ENCODE data around the gene SHC3.

SHC3 gene

GRCh38 chr9:88976890-88977257, 201.7 kb downstream of the SHC3 start:
- no peak for DNase-seq

GRCh38 chr9:88975966-88976889, 202.4 kb downstream of the SHC3 start:
- DNase-seq, result no peak

GRCh38 chr9:88974641-88975040, 204.0 kb downstream of the SHC3 start:
- DNase-seq, result no peak

- DNase-seq, result no peak
Observed at GRCh38 chr9:88973281-88974045, 205.2 kb downstream of the SHC3 start.

- no peak for DNase-seq
Observed at GRCh38 chr9:88972401-88972800, 206.2 kb downstream of the SHC3 start.

- no peak for DNase-seq
Observed at GRCh38 chr9:88971131-88971960, 207.3 kb downstream of the SHC3 start.

- no peak for DNase-seq
Observed at GRCh38 chr9:88969646-88970373, 208.8 kb downstream of the SHC3 start.

- no peak for DNase-seq
Observed at GRCh38 chr9:88968799-88969198, 209.8 kb downstream of the SHC3 start.

GRCh38 chr9:88966894-88967676, 211.5 kb downstream of the SHC3 start:
- no peak for DNase-seq

- no peak for DNase-seq
Observed at GRCh38 chr9:88965473-88965872, 213.1 kb downstream of the SHC3 start.

- DNase-seq, result no peak
Observed at GRCh38 chr9:88960632-88961031, 218.0 kb downstream of the SHC3 start.

- DNase-seq, result no peak
Observed at GRCh38 chr9:88959727-88960469, 218.7 kb downstream of the SHC3 start.

GRCh38 chr9:88957526-88957925, 221.1 kb downstream of the SHC3 start:
- no peak for DNase-seq
